NCI-H526 (cell line): ENCODE measurements around the gene ERO1A.

ENCODE experiments used
- DNase-seq, 2 experiments: peaks; one replicate each; lab custom pipeline; 2025; lab: John Stamatoyannopoulos, UW

ERO1A gene

DNA sequence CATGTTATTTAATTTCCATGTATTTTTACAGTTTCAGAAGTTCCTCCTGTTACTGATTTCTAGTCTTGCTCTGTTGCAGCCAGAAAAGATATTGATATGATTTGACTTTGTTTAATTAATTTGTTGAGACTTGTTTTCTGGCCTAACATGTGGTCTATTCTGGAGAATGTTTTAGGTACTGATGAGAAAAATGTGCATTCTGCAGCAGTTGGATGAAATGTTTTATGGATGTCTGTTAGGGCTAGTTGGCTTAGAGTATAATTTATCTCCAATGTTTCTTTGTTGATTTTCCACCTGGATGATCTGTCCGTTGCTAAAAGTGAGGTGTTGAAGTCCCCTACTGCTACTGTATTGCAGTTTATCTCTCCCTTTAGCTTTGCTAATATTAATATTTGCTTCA lies 88.3 kb downstream of the ERO1A start:
- no peak for DNase-seq

GRCh38 chr14:52602131-52602530 lies 93.2 kb downstream of the ERO1A start:
- DNase-seq, result no peak

GRCh38 chr14:52599974-52600373 lies 95.4 kb downstream of the ERO1A start:
- no peak for DNase-seq

DNA sequence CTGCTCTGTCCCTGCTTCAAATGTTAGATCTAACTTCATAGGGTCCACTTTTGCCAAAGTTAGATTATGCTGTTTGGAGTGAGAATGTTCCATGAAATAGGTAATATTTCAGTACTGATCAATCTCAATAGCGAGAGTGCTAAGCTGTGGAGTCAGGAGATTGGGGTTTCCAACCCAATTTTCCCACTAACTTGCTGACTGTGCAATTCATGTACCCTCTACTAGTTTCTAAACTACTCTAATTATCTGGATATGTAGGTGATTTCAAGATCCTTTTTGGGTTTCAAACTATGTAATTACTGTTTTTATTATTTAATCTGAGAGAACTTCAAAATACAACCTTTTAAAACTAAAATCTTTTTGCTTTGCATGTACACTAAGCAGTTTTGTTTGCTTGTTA lies 96.8 kb downstream of the ERO1A start:
- DNase-seq, result no peak

DNA sequence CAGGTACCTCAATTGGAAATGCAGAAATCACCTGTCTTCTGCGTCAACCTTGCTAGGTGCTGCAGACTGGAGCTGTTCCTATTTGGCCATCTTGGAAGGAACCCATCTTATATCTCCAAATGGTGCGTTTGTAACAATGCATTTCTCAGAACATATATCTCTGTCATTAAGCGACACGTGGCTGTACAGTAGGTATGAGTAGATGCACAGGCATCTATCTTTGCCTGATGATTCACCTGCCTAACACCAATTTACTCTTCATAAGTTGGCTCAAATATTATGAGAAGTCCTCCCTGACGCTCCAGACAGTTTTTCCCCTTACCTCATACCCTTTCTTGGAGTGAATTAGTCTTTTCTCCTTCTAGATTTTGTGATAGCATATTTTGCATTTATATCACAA lies 98.5 kb downstream of the ERO1A start:
- no peak for DNase-seq

DNA sequence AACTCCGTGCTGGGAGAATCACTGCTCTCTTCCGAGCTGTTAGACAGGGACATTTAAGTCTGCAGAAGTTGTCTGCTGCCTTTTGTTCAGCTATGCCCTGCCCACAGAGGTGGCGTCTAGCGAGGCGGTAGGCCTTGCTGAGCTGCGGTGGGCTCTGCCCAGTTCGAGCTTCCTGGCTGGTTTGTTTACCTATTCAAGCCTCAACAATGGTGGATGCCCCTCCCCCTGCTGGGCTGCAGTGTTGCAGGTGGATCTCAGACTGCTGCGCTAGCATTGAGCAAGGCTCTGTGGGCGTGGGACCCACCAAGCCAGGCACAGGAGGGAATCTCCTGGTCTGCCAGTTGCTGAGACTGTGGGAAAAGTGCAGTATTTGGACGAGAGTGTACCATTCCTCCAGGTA lies 99.0 kb downstream of the ERO1A start:
- DNase-seq, result no peak

DNA sequence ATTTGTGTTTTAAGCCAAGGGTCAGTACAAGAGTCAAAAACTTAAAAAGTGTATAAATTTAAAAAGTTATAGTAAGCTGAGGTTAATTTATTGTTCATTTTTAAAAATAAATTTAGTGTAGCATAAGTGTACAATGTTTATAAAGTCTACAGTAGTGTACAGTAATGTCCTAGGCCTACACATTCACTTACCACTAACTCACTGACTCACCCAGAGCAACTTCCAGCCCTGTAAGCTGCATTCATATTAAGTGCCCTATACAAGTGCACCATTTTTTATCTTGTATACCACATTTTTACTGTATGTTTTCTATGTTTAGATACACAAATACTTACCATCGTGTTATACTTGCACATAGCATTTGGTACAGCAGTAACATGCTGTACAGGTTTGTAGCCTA lies 105.0 kb downstream of the ERO1A start:
- DNase-seq, result no peak
